Endothelial cell of umbilical vein (primary cell): ENCODE results near the gene HMGN2. TPM values are rescaled to one million over a fixed set of nuclear protein-coding genes. Genes with fewer than 3 reads are reported as not detected.

Experiments
- BruUV-seq: library from RNA; stranded (reverse); fragments of 400-500 nt; replicated peaks from 2 replicates; lab custom pipeline; 2021; lab: Mats Ljungman, UMichigan
- CTCF ChIA-PET: fragments of 300-600, 350-600 bp; sonication (Branson Sonifier 250); formaldehyde crosslinking; loops from one replicate; lab custom pipeline; 2021; ENCODE audit warnings: antibody characterized with exemption, inconsistent platforms; lab: Charles Lee
- POLR2A ChIA-PET: fragments of 300-600, 350-600 bp; sonication (Branson Sonifier 250); formaldehyde crosslinking; loops from one replicate; lab custom pipeline; 2021; ENCODE audit warnings: antibody characterized with exemption, inconsistent platforms; lab: Charles Lee
- DNase-seq: peaks from one replicate; pipeline ENCODE4 v3.0.0-alpha.2; 2011; ENCODE audit warnings: low read depth, low spot score
- FAIRE-seq: peaks from 2 replicates; lab custom pipeline; 2011; peaks lifted over from hg19 to GRCh38; lab: Jason Lieb, UNC
- H2AFZ ChIP-seq: 2 replicates; pipeline ENCODE4 v1.6.0; 2012; ENCODE audit warnings: low read depth, low read length, control low read depth, inconsistent platforms
- H3K27ac ChIP-seq: 2 replicates; pipeline ENCODE4 v1.5.1; 2011; ENCODE audit warnings: low read depth, mild to moderate bottlenecking, control low read depth, low read length, moderate library complexity; ENCODE audit not compliant: insufficient read depth
- H3K27me3 ChIP-seq, 2 experiments: 2 replicates each; pipeline versions ENCODE4 v1.6.0 to v1.6.1; 2011; ENCODE audit warnings: low read length in 2 of 2, mixed read lengths in 1 of 2; ENCODE audit not compliant: control insufficient read depth in 2 of 2, insufficient read depth in 2 of 2
- H3K36me3 ChIP-seq, 2 experiments: 2 replicates in 1 of 2; 3 replicates in 1 of 2; pipeline ENCODE4 v1.5.1; 2011; ENCODE audit warnings: low read length in 2 of 2, mild to moderate bottlenecking in 1 of 2, moderate library complexity in 1 of 2; ENCODE audit not compliant: control insufficient read depth in 2 of 2, insufficient read depth in 2 of 2; ENCODE audit errors: extremely low read depth in 1 of 2
- H3K4me1 ChIP-seq: 3 replicates; pipeline ENCODE4 v1.5.1; 2011; ENCODE audit warnings: mild to moderate bottlenecking, low read length; ENCODE audit not compliant: control insufficient read depth, insufficient read depth; ENCODE audit errors: extremely low read depth
- H3K4me2 ChIP-seq: 2 replicates; pipeline ENCODE4 v1.6.1; 2011; ENCODE audit warnings: low read length, control low read depth, mixed read lengths; ENCODE audit not compliant: insufficient read depth
- H3K4me3 ChIP-seq, 3 experiments: fragments of 200-600 bp in 1 of 3; sonication (generic), shearing (Covaris generic) in 1 of 3; replicated peaks in 1 of 3; 2 replicates each; pipeline ENCODE4 v1.5.1; 2011 to 2016; ENCODE audit warnings: control low read depth in 3 of 3, low read length in 3 of 3, mild to moderate bottlenecking in 2 of 3, inconsistent platforms in 1 of 3, low read depth in 1 of 3, moderate library complexity in 1 of 3; ENCODE audit not compliant: insufficient read depth in 1 of 3
- H3K79me2 ChIP-seq: 2 replicates; pipeline ENCODE4 v1.6.0; 2012; ENCODE audit warnings: low read length, inconsistent platforms; ENCODE audit not compliant: control insufficient read depth, insufficient read depth
- H3K9ac ChIP-seq: replicated peaks from 2 replicates; pipeline ENCODE3; 2011; ENCODE audit warnings: low read length, control low read depth; ENCODE audit not compliant: insufficient read depth; ENCODE audit errors: extremely low read depth
- H3K9me1 ChIP-seq: replicated peaks from 3 replicates; pipeline ENCODE4 v1.6.0; 2011; ENCODE audit warnings: mild to moderate bottlenecking, low read length; ENCODE audit not compliant: control insufficient read depth, insufficient read depth; ENCODE audit errors: extremely low read depth
- H3K9me3 ChIP-seq: replicated peaks from 2 replicates; pipeline ENCODE4 v1.5.1; 2012; ENCODE audit warnings: low read length, inconsistent platforms; ENCODE audit not compliant: control insufficient read depth, insufficient read depth
- H4K20me1 ChIP-seq: replicated peaks from 2 replicates; pipeline ENCODE3; 2011; ENCODE audit warnings: mild to moderate bottlenecking, low read length; ENCODE audit not compliant: control insufficient read depth, insufficient read depth; ENCODE audit errors: extremely low read depth
- CTCF ChIP-seq, 2 donors: IDR thresholded peaks; 1 replicate in 1 of 2; 2 replicates in 1 of 2; pipeline ENCODE4 v1.5.1; 2011; ENCODE audit warnings: low read length in 2 of 2, mild to moderate bottlenecking in 2 of 2, moderate library complexity in 2 of 2, control low read depth in 1 of 2, inconsistent platforms in 1 of 2, low read depth in 1 of 2; ENCODE audit not compliant: insufficient read depth in 1 of 2; ENCODE audit errors: extremely low read depth in 1 of 2
- EZH2 ChIP-seq: IDR thresholded peaks from 2 replicates; pipeline ENCODE4 v1.6.1; 2012; ENCODE audit warnings: borderline replicate concordance, low read depth, mild to moderate bottlenecking, moderate library complexity, low read length, inconsistent platforms; ENCODE audit not compliant: severe bottlenecking
- FOS ChIP-seq: IDR thresholded peaks from 2 replicates; pipeline ENCODE4 v1.6.1; 2011; ENCODE audit warnings: mild to moderate bottlenecking, low read length, moderate library complexity, borderline replicate concordance; ENCODE audit not compliant: insufficient read depth
- GATA2 ChIP-seq: IDR thresholded peaks from 2 replicates; pipeline ENCODE4 v1.7.0; 2011; ENCODE audit warnings: low read depth, mild to moderate bottlenecking, moderate library complexity, mixed read lengths, low read length; ENCODE audit not compliant: insufficient read length, insufficient read depth
- JUN ChIP-seq: IDR thresholded peaks from 2 replicates; pipeline ENCODE4 v1.6.1; 2011; ENCODE audit warnings: borderline replicate concordance, low read depth; ENCODE audit not compliant: insufficient read length, insufficient read depth
- MAX ChIP-seq: IDR thresholded peaks from 2 replicates; pipeline ENCODE4 v1.6.1; 2011; ENCODE audit not compliant: insufficient read depth, insufficient read length
- MYC ChIP-seq: IDR thresholded peaks from one replicate; pipeline ENCODE4 v1.6.1; 2011; ENCODE audit warnings: mild to moderate bottlenecking, low read depth, low read length
- POLR2A ChIP-seq: IDR thresholded peaks from 2 replicates; pipeline ENCODE4 v1.6.1; 2012; ENCODE audit warnings: low read depth, mild to moderate bottlenecking, control low read depth, low read length
- POLR2AphosphoS5 ChIP-seq: IDR thresholded peaks from 2 replicates; pipeline ENCODE4 v1.6.1; 2012; ENCODE audit warnings: low read depth, mild to moderate bottlenecking, control low read depth, low read length, moderate library complexity; ENCODE audit not compliant: insufficient read depth
- dilution Hi-C: fragments of 300-500 bp; cut with MboI; formaldehyde crosslinking; loops from one replicate; pipeline ENCODE4 v1.15.0; 2019; ENCODE audit warnings: low sequenced_read_pairs; ENCODE audit not compliant: extremely low pct_ligation_motif_present
- intact Hi-C: fragments of 100-400 bp; cut with micrococcal nuclease; formaldehyde crosslinking; loops from one replicate; pipeline ENCODE4 v1.10.0; 2022
- polyA plus RNA-seq, 4 experiments: library from polyadenylated mRNA; depleted of rRNA in 3 of 4; stranded (reverse) in 3 of 4; unstranded in 1 of 4; fragments of >200 nt; gene quantifications; 2 replicates each; pipeline versions ENCODE4 v1.2.1 to v1.2.3, GENCODE V29; 2011 to 2012; ENCODE audit warnings: missing spikeins in 1 of 4
- total RNA-seq: library from RNA; stranded (reverse); gene quantifications from 2 replicates; pipeline ENCODE4 v1.2.3, GENCODE V29; 2021

HMGN2 gene
- total and polyA plus RNA-seq, 2 donors (not counting 3 experiments of a cell fraction or from before 2014, with no cell fraction given): 240 to 580 TPM

- dilution Hi-C loops (no loop called here), intact Hi-C loops (no loop called here)
- FAIRE-seq (no peak), DNase-seq (no peak)
- no TSS peak for BruUV-seq
- Histone ChIP-seq H3K4me1 (no peaks in the 10 kb centered on the region), H3K9me3 (no peaks in the 10 kb centered on the region), H3K4me3 (no peak overlapping the region), H3K9ac (no peak overlapping the region), H3K79me2 (no peaks in the 10 kb centered on the region), H4K20me1 (no peaks in the 10 kb centered on the region), H3K36me3 (peaks cover 12 to 16% of the 10 kb centered on the region in 2 experiments), H2AFZ (no peak overlapping the region), H3K9me1 (no peaks in the 10 kb centered on the region), H3K27ac (no peak overlapping the region), H3K27me3 (no peaks in the 10 kb centered on the region), H3K4me2 (no peak overlapping the region)
- POLR2A ChIA-PET: no interaction called here
- TF ChIP-seq POLR2A: no peak
- TF ChIP-seq MYC: no peak
- TF ChIP-seq JUN: no peak
- no peak for TF ChIP-seq POLR2AphosphoS5
- no peak for TF ChIP-seq MAX
- no peak for TF ChIP-seq GATA2
- no peak for TF ChIP-seq FOS
- no peak for TF ChIP-seq EZH2
- no peak for TF ChIP-seq CTCF (IDR thresholded peaks at IDR 0.05; ENCODE audit: extremely low read depth in 1 of 2, insufficient read depth in 1 of 2, low read depth in 1 of 2, low read length in 2 of 2)
- CTCF ChIA-PET: interaction anchor here (0.9 to 1.9 kb wide), 2 partner anchors 11 to 42 kb away, joined by 3 to 4 read pairs; no protein-coding TSS in a partner anchor
These were observed 13.1 kb upstream of the HMGN2 start for GRCh38 chr1:26459148-26459547.
